ENCODE results near the gene RAB31. TPM values are rescaled to one million over a fixed set of nuclear protein-coding genes. Genes with fewer than 3 reads are reported as not detected.

The RAB31 gene
- polyA plus RNA-seq, 1 of the 3 experiments (the other 2 are of a cell fraction) = 23.0 TPM

DNA sequence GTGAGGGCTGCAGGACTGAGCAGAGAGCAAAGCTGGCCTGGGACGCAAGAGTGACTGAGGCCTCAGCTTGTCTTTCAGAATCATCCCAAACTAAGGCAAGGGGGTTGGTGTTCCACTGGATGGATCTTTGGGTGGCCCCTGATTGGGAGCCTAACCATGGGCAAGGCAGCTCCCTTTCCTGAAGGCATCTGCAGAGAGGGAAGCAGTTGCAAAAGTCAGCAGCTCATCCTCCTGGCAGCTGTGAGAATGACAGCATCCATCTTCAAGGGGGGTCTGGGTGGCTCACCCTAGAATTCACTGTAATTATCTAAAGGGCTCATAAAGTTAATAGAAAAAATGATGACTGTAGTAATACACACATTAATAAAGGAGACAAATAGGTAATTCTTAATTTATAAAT lies 46.5 kb upstream of the RAB31 start:
- no peak overlapping the region for H3K4me2 ChIP-seq
- H3K9me3 ChIP-seq = no peaks in the 10 kb centered on the region
- H3K9ac ChIP-seq = no peak overlapping the region
- 100% methylated on average over 1 of the region's 1 CpG for WGBS (ENCODE audit: low lambda C conversion rate)
- no peaks in the 10 kb centered on the region for H3K27me3 ChIP-seq (ENCODE audit: insufficient read depth)
- H4K20me1 ChIP-seq (ENCODE audit: insufficient read depth) = no peaks in the 10 kb centered on the region
- ChIA-PET POLR2A (no interaction called here), CTCF (no interaction called here)
- DNase-seq = peak; percentile 23
- H3K79me2 ChIP-seq (ENCODE audit: insufficient read depth) = no peaks in the 10 kb centered on the region
- no peaks in the 10 kb centered on the region for H3K9me2 ChIP-seq
- no peak overlapping the region for H3K4me3 ChIP-seq (ENCODE audit: low read depth in 2 of 2, low read length in 1 of 2)
- H2AFZ ChIP-seq (ENCODE audit: low read depth) = no peak overlapping the region
- no peaks in the 10 kb centered on the region for H3K4me1 ChIP-seq (ENCODE audit: control insufficient read depth in 1 of 2, insufficient read depth in 2 of 2, low read depth in 1 of 2, low read length in 1 of 2)
- H3F3A ChIP-seq (replicated peaks; ENCODE audit: insufficient read depth) = no peaks in the 10 kb centered on the region
- no peak overlapping the region for H3K27ac ChIP-seq (ENCODE audit: low read depth in 2 of 2, low read length in 1 of 2)
- TF ChIP-seq RAD21 (IDR thresholded peaks at IDR 0.05; ENCODE audit: low read length) (peak; percentile 53), SMC3 (IDR thresholded peaks at IDR 0.05; ENCODE audit: low read depth, low read length) (peak; percentile 35)
- TF ChIP-seq, protein P1, sequence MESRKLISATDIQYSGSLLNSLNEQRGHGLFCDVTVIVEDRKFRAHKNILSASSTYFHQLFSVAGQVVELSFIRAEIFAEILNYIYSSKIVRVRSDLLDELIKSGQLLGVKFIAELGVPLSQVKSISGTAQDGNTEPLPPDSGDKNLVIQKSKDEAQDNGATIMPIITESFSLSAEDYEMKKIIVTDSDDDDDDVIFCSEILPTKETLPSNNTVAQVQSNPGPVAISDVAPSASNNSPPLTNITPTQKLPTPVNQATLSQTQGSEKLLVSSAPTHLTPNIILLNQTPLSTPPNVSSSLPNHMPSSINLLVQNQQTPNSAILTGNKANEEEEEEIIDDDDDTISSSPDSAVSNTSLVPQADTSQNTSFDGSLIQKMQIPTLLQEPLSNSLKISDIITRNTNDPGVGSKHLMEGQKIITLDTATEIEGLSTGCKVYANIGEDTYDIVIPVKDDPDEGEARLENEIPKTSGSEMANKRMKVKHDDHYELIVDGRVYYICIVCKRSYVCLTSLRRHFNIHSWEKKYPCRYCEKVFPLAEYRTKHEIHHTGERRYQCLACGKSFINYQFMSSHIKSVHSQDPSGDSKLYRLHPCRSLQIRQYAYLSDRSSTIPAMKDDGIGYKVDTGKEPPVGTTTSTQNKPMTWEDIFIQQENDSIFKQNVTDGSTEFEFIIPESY (IDR thresholded peaks at IDR 0.05; ENCODE audit: borderline replicate concordance, low read depth) = no peak
- TF ChIP-seq, protein P2, sequence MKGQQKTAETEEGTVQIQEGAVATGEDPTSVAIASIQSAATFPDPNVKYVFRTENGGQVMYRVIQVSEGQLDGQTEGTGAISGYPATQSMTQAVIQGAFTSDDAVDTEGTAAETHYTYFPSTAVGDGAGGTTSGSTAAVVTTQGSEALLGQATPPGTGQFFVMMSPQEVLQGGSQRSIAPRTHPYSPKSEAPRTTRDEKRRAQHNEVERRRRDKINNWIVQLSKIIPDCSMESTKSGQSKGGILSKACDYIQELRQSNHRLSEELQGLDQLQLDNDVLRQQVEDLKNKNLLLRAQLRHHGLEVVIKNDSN (IDR thresholded peaks at IDR 0.05; ENCODE audit: borderline replicate concordance, low read depth) = no peak
- TF ChIP-seq, protein P3, sequence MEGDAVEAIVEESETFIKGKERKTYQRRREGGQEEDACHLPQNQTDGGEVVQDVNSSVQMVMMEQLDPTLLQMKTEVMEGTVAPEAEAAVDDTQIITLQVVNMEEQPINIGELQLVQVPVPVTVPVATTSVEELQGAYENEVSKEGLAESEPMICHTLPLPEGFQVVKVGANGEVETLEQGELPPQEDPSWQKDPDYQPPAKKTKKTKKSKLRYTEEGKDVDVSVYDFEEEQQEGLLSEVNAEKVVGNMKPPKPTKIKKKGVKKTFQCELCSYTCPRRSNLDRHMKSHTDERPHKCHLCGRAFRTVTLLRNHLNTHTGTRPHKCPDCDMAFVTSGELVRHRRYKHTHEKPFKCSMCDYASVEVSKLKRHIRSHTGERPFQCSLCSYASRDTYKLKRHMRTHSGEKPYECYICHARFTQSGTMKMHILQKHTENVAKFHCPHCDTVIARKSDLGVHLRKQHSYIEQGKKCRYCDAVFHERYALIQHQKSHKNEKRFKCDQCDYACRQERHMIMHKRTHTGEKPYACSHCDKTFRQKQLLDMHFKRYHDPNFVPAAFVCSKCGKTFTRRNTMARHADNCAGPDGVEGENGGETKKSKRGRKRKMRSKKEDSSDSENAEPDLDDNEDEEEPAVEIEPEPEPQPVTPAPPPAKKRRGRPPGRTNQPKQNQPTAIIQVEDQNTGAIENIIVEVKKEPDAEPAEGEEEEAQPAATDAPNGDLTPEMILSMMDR (IDR thresholded peaks at IDR 0.05) = peak; percentile 56
- H3K36me3 ChIP-seq (replicated peaks in 1 of 2; ENCODE audit: control insufficient read depth in 1 of 2, insufficient read depth in 2 of 2, low read length in 1 of 2) = no peaks in the 10 kb centered on the region

DNA sequence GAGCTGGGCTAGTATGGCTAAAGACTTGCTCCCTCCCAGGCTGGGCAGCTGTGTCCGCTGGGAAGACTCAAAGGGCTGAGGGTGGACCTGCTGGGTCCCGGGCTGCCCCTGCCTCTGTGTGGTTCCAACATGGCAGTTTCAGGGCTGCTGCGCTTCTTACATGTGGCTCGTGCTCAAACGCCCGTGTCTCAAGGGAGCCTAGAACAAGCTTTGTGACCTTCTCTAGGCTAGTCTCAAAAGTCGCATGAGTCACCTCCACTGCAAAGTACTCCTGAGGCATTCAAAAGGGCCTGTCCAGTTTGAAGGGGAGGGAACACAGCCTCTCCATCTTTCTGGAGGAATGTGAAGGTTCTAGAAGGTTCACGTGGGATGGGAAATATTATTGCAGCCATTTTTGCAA lies 44.7 kb upstream of the RAB31 start:
- Histone ChIP-seq H3F3A (replicated peaks; ENCODE audit: insufficient read depth) (no peaks in the 10 kb centered on the region), H3K79me2 (ENCODE audit: insufficient read depth) (no peaks in the 10 kb centered on the region), H3K27me3 (ENCODE audit: insufficient read depth) (no peaks in the 10 kb centered on the region), H3K27ac (ENCODE audit: low read depth in 2 of 2, low read length in 1 of 2) (no peak overlapping the region), H3K36me3 (replicated peaks in 1 of 2; ENCODE audit: control insufficient read depth in 1 of 2, insufficient read depth in 2 of 2, low read length in 1 of 2) (no peaks in the 10 kb centered on the region), H4K20me1 (ENCODE audit: insufficient read depth) (no peaks in the 10 kb centered on the region), H2AFZ (ENCODE audit: low read depth) (no peak overlapping the region), H3K9ac (no peak overlapping the region), H3K4me3 (ENCODE audit: low read depth in 2 of 2, low read length in 1 of 2) (no peak overlapping the region), H3K9me3 (no peaks in the 10 kb centered on the region), H3K4me1 (ENCODE audit: control insufficient read depth in 1 of 2, insufficient read depth in 2 of 2, low read depth in 1 of 2, low read length in 1 of 2) (no peaks in the 10 kb centered on the region), H3K4me2 (no peak overlapping the region), H3K9me2 (no peaks in the 10 kb centered on the region)
- no peak for DNase-seq
- ChIA-PET POLR2A (no interaction called here), CTCF (no interaction called here)
- WGBS (ENCODE audit: low lambda C conversion rate) = 92% methylated on average over 6 of the region's 8 CpGs
- no peak for TF ChIP-seq RAD21 (IDR thresholded peaks at IDR 0.05; ENCODE audit: low read length)
- TF ChIP-seq FOXJ3 (CRISPR knock-in tag; IDR thresholded peaks at IDR 0.05) = no peak
- TF ChIP-seq, protein P2 (IDR thresholded peaks at IDR 0.05; ENCODE audit: borderline replicate concordance, low read depth) = no peak
- no peak for TF ChIP-seq FOSL2 (IDR thresholded peaks at IDR 0.05; ENCODE audit: borderline replicate concordance, low read depth)
- TF ChIP-seq, protein P4, sequence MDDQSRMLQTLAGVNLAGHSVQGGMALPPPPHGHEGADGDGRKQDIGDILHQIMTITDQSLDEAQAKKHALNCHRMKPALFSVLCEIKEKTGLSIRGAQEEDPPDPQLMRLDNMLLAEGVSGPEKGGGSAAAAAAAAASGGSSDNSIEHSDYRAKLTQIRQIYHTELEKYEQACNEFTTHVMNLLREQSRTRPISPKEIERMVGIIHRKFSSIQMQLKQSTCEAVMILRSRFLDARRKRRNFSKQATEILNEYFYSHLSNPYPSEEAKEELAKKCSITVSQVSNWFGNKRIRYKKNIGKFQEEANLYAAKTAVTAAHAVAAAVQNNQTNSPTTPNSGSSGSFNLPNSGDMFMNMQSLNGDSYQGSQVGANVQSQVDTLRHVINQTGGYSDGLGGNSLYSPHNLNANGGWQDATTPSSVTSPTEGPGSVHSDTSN (IDR thresholded peaks at IDR 0.05) = no peak
- no peak for TF ChIP-seq ELF1 (IDR thresholded peaks at IDR 0.05)
- TF ChIP-seq, protein P5, sequence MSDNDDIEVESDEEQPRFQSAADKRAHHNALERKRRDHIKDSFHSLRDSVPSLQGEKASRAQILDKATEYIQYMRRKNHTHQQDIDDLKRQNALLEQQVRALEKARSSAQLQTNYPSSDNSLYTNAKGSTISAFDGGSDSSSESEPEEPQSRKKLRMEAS (IDR thresholded peaks at IDR 0.05; ENCODE audit: low read depth) = no peak
- TF ChIP-seq RXRA (IDR thresholded peaks at IDR 0.05; ENCODE audit: borderline replicate concordance, low read depth) = no peak
- TF ChIP-seq GABPA (IDR thresholded peaks at IDR 0.05; ENCODE audit: low read depth) = no peak
- no peak for TF ChIP-seq POLR2AphosphoS5 (IDR thresholded peaks at IDR 0.05; ENCODE audit: low read depth, low read length)
- TF ChIP-seq, protein P1 (IDR thresholded peaks at IDR 0.05; ENCODE audit: borderline replicate concordance, low read depth) = no peak
- no peak for TF ChIP-seq TEAD4 (IDR thresholded peaks at IDR 0.05; ENCODE audit: borderline replicate concordance, insufficient read depth)
- TF ChIP-seq, protein P6, sequence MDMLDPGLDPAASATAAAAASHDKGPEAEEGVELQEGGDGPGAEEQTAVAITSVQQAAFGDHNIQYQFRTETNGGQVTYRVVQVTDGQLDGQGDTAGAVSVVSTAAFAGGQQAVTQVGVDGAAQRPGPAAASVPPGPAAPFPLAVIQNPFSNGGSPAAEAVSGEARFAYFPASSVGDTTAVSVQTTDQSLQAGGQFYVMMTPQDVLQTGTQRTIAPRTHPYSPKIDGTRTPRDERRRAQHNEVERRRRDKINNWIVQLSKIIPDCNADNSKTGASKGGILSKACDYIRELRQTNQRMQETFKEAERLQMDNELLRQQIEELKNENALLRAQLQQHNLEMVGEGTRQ (IDR thresholded peaks at IDR 0.05; ENCODE audit: borderline replicate concordance, low read depth, low read length) = no peak
- TF ChIP-seq MXI1 (IDR thresholded peaks at IDR 0.05; ENCODE audit: low read depth, low read length) = no peak

Measured in SK-N-SH (cell line).